K562 (cell line): Measurements from ENCODE around the gene ROBO1. TPM values are rescaled to one million over a fixed set of nuclear protein-coding genes. Genes with fewer than 3 reads are reported as not detected.

Source experiments
- ATAC-seq: fragments of 200-7000 bp; cut with Tn5 transposase; 3 replicates; pipeline ENCODE4 v1.9.1; 2020; ENCODE audit warnings: moderate library complexity
- BruUV-seq: library from RNA; stranded (reverse); fragments of 400-500 nt; replicated peaks from 2 replicates; lab custom pipeline; 2021; lab: Mats Ljungman, UMichigan
- CTCF ChIA-PET: fragments of 300-600 bp; formaldehyde crosslinking; extraction: SDS; loops from one replicate; lab custom pipeline; 2021; ENCODE audit warnings: low intra/inter-chr PET ratio; lab: Yijun Ruan, JAX
- POLR2A ChIA-PET: fragments of 300-600, 350-650 bp; sonication (Branson Sonifier 250); formaldehyde crosslinking; extraction: SDS; loops from one replicate; lab custom pipeline; 2021; ENCODE audit warnings: antibody characterized with exemption, inconsistent platforms; lab: Yijun Ruan, JAX
- DNase-seq, 4 experiments: peaks; one replicate each; pipeline versions ENCODE4 v3.0.0 to v3.0.0-alpha.2; 2011 to 2018; ENCODE audit warnings: low spot score in 3 of 4, mixed read lengths in 3 of 4; ENCODE audit errors: extremely low read depth in 1 of 4
- FAIRE-seq: peaks from 2 replicates; lab custom pipeline; 2011; peaks lifted over from hg19 to GRCh38; lab: Jason Lieb, UNC
- H2AFZ ChIP-seq: 2 replicates; pipeline ENCODE4 v1.6.0; 2011; ENCODE audit warnings: low read depth, low read length, control low read depth, inconsistent platforms
- H3K27ac ChIP-seq: fragments of 200-600 bp; 3 replicates; pipeline ENCODE4 v1.8.0; 2011; ENCODE audit warnings: low read depth, mild to moderate bottlenecking, control low read depth, inconsistent platforms, low read length, moderate library complexity, mixed read lengths; ENCODE audit errors: extremely low read depth
- H3K27me3 ChIP-seq, 2 experiments: fragments of 300-600 bp in 1 of 2; 2 replicates in 1 of 2; 3 replicates in 1 of 2; pipeline versions ENCODE4 v1.6.0 to v1.8.0; 2011; ENCODE audit warnings: inconsistent platforms in 2 of 2, low read length in 2 of 2, mild to moderate bottlenecking in 1 of 2, mixed read lengths in 1 of 2, moderate library complexity in 1 of 2; ENCODE audit not compliant: control insufficient read depth in 2 of 2, insufficient read depth in 2 of 2
- H3K36me3 ChIP-seq: fragments of 300-600 bp; 3 replicates; pipeline ENCODE4 v1.8.0; 2011; ENCODE audit warnings: mild to moderate bottlenecking, low read length, inconsistent platforms; ENCODE audit not compliant: control insufficient read depth, insufficient read depth
- H3K4me1 ChIP-seq, 2 experiments: fragments of 200-600 bp in 1 of 2; replicated peaks in 1 of 2; 2 replicates in 1 of 2; 3 replicates in 1 of 2; pipeline versions ENCODE4 v1.5.1 to v1.8.0; 2011; ENCODE audit warnings: inconsistent platforms in 2 of 2, low read length in 2 of 2, mild to moderate bottlenecking in 1 of 2, mixed read lengths in 1 of 2, moderate library complexity in 1 of 2; ENCODE audit not compliant: control insufficient read depth in 2 of 2, insufficient read depth in 2 of 2
- H3K4me2 ChIP-seq: 2 replicates; pipeline ENCODE4 v1.6.1; 2011; ENCODE audit warnings: low read length, control low read depth, inconsistent platforms, mixed read lengths; ENCODE audit not compliant: insufficient read depth
- H3K4me3 ChIP-seq: fragments of 200-600 bp; sonication (generic), shearing (Covaris generic); 2 replicates; pipeline ENCODE4 v1.5.1; 2016; ENCODE audit warnings: control low read depth, inconsistent platforms
- H3K79me2 ChIP-seq: fragments of 200-600 bp; 3 replicates; pipeline ENCODE4 v1.8.0; 2011; ENCODE audit warnings: low read length, inconsistent platforms; ENCODE audit not compliant: control insufficient read depth, insufficient read depth
- H3K9ac ChIP-seq, 2 experiments: 2 replicates each; pipeline versions ENCODE4 v1.6.0 to v1.6.1; 2011; ENCODE audit warnings: low read depth in 2 of 2, low read length in 2 of 2, control low read depth in 1 of 2, inconsistent platforms in 1 of 2, mild to moderate bottlenecking in 1 of 2, mixed read lengths in 1 of 2; ENCODE audit not compliant: insufficient read depth in 1 of 2
- H3K9me1 ChIP-seq: one replicate; pipeline ENCODE4 v1.6.0; 2011; ENCODE audit warnings: inconsistent platforms, mild to moderate bottlenecking, low read length, moderate library complexity; ENCODE audit not compliant: control insufficient read depth, insufficient read depth
- H3K9me3 ChIP-seq: replicated peaks from 2 replicates; pipeline ENCODE4 v1.5.1; 2011; ENCODE audit warnings: low read depth, low read length, inconsistent platforms; ENCODE audit not compliant: control insufficient read depth, insufficient read depth
- H4K20me1 ChIP-seq: replicated peaks from 2 replicates; pipeline ENCODE4 v1.6.1; 2011; ENCODE audit warnings: low read length, inconsistent platforms, mixed read lengths; ENCODE audit not compliant: control insufficient read depth, insufficient read depth
- CREB3 ChIP-seq: fragments of 450-650 bp; conservative IDR thresholded peaks from 2 replicates; pipeline ENCODE4 v1.6.1; 2016; ENCODE audit warnings: missing genetic modification characterization, low read depth, mild to moderate bottlenecking, missing compliant biosample characterization, moderate library complexity
- ELF2 ChIP-seq: fragments of 250-450 bp; sonication (Bioruptor Pico); IDR thresholded peaks from 2 replicates; pipeline ENCODE4 v1.5.0; 2021; ENCODE audit warnings: mild to moderate bottlenecking
- EWSR1 ChIP-seq: fragments of 450-650 bp; IDR thresholded peaks from 2 replicates; pipeline ENCODE4 v1.6.1; 2018; ENCODE audit warnings: borderline replicate concordance, mild to moderate bottlenecking, low read depth, moderate library complexity; ENCODE audit not compliant: partially characterized antibody
- FOXJ2 ChIP-seq: fragments of 200-800 bp; sonication (Bioruptor generic); IDR thresholded peaks from 2 replicates; pipeline ENCODE4 v1.6.1; 2016; ENCODE audit warnings: missing genetic modification characterization, missing compliant biosample characterization
- HNRNPUL1 ChIP-seq: fragments of 200-400 bp; formaldehyde crosslinking; IDR thresholded peaks from 2 replicates; pipeline ENCODE4 v1.6.1; 2017; ENCODE audit warnings: low read length
- KLF1 ChIP-seq: fragments of 450-650 bp; IDR thresholded peaks from 2 replicates; pipeline ENCODE4 v1.6.1; 2016; ENCODE audit warnings: missing genetic modification characterization, missing compliant biosample characterization
- MXI1 ChIP-seq: IDR thresholded peaks from 2 replicates; pipeline ENCODE4 v1.6.1; 2011; ENCODE audit warnings: low read depth, mild to moderate bottlenecking, improper control_type of control experiment, low read length
- PATZ1 ChIP-seq: fragments of 250-450 bp; sonication (Bioruptor Pico); IDR thresholded peaks from 2 replicates; pipeline ENCODE4 v1.5.0; 2020; ENCODE audit warnings: mild to moderate bottlenecking, borderline replicate concordance
- POLR2AphosphoS5 ChIP-seq: IDR thresholded peaks from 2 replicates; pipeline ENCODE4 v1.6.1; 2011; ENCODE audit warnings: mild to moderate bottlenecking, low read depth, low read length, moderate library complexity; ENCODE audit not compliant: control insufficient read depth, insufficient read depth
- POLR3G ChIP-seq: IDR thresholded peaks from 2 replicates; pipeline ENCODE4 v1.6.1; 2011; ENCODE audit not compliant: insufficient read length, insufficient replicate concordance; ENCODE audit errors: extremely low read depth
- RB1 ChIP-seq: fragments of 450-650 bp; IDR thresholded peaks from 2 replicates; pipeline ENCODE4 v1.6.1; 2017; ENCODE audit warnings: low read depth, mild to moderate bottlenecking
- SRSF1 ChIP-seq: fragments of 200-400 bp; formaldehyde crosslinking; IDR thresholded peaks from 2 replicates; pipeline ENCODE4 v1.6.1; 2017; ENCODE audit warnings: mild to moderate bottlenecking, low read depth, low read length, moderate library complexity
- ZNF324 ChIP-seq: fragments of 250-450 bp; sonication (Bioruptor Pico); IDR thresholded peaks from 2 replicates; pipeline ENCODE4 v1.4.0; 2020; ENCODE audit warnings: mild to moderate bottlenecking
- WGBS: fragments of 100-300 bp; shearing (Covaris generic); methylation state at CpG from one replicate; pipeline ENCODE4 v1.1.6; 2016; ENCODE audit warnings: low coverage, mixed read lengths; ENCODE audit not compliant: insufficient coverage; ENCODE audit errors: missing lambda C conversion rate; 5-methylcytosine and 5-hydroxymethylcytosine counted together
- in situ Hi-C: fragments of 300-500 bp; cut with MboI; formaldehyde crosslinking; loops from 4 replicates; pipeline ENCODE4 v1.15.0; 2018; ENCODE audit warnings: inconsistent platforms, mixed read lengths
- intact Hi-C: fragments of 100-400 bp; cut with micrococcal nuclease; formaldehyde crosslinking; loops from 2 replicates; pipeline ENCODE4 v1.14.2; 2022
- polyA plus RNA-seq, 8 experiments: library from polyadenylated mRNA; depleted of rRNA in 4 of 8; stranded (reverse) in 5 of 8; unstranded in 3 of 8; fragments of >200 nt; fragmentation: Nextera tagmentation in 2 of 8; fragmentation: Illumina TruSeq in 1 of 8; extraction: Ambion mirVana in 2 of 8; extraction: Trizol in 1 of 8; gene quantifications; 2 replicates each; pipeline versions ENCODE4 v1.2.1 to v1.2.3, GENCODE V29; 2011 to 2014; ENCODE audit warnings: inconsistent platforms in 1 of 8, missing spikeins in 1 of 8
- total RNA-seq, 7 experiments: library from RNA; depleted of rRNA in 6 of 7; stranded (reverse); fragments of >200 nt in 6 of 7; fragmentation: Illumina TruSeq in 2 of 7; extraction: Trizol in 2 of 7; gene quantifications; 2 replicates each; pipeline versions ENCODE4 v1.2.1 to v1.2.3, GENCODE V29; 2011 to 2021; ENCODE audit warnings: low replicate concordance in 1 of 7

The ROBO1 gene
- total and polyA plus RNA-seq, 9 of the 15 experiments (the other 6 are each of a cell fraction or from before 2014, with no cell fraction given), result 0.01 to 0.53 (median 0.17) TPM; not detected in 5

GRCh38 chr3:79125313-79125984 lies 642.3 kb downstream of the ROBO1 start:
- ChIA-PET CTCF (no interaction called here), POLR2A (no interaction called here)
- ATAC-seq (no peak), FAIRE-seq (no peak), DNase-seq (no peak)
- no peak overlapping the region for H3K27ac ChIP-seq
- in situ Hi-C loops (no loop called here), intact Hi-C loops (no loop called here)
- no peaks in the 10 kb centered on the region for H3K27me3 ChIP-seq
- no peaks in the 10 kb centered on the region; the same call in 1 of the 2 replicates for H3K9me3 ChIP-seq
- H2AFZ ChIP-seq, result no peak overlapping the region
- no peak for TF ChIP-seq POLR2AphosphoS5
- no peak for TF ChIP-seq ZNF324
- no peak for TF ChIP-seq FOXJ2 (tag)
- BruUV-seq, result no TSS peak
- H3K4me3 ChIP-seq, result no peak overlapping the region
- no peak overlapping the region for H3K9ac ChIP-seq
- 0% methylated on average over 10 of the region's 16 CpGs for WGBS
- no peaks in the 10 kb centered on the region for H4K20me1 ChIP-seq
- H3K4me2 ChIP-seq, result no peak overlapping the region
- no peaks in the 10 kb centered on the region for H3K36me3 ChIP-seq
- H3K79me2 ChIP-seq, result no peaks in the 10 kb centered on the region
- H3K4me1 ChIP-seq, result no peaks in the 10 kb centered on the region
- H3K9me1 ChIP-seq, result no peaks in the 10 kb centered on the region

GRCh38 chr3:79115458-79115857 lies 652.3 kb downstream of the ROBO1 start:
- no peak overlapping the region for H3K4me3 ChIP-seq
- H3K27ac ChIP-seq, result no peak overlapping the region
- ATAC-seq (no peak), FAIRE-seq (no peak), DNase-seq (no peak)
- in situ Hi-C loops (no loop called here), intact Hi-C loops (no loop called here)
- WGBS, result 0% methylated on average over 4 of the region's 4 CpGs
- no peaks in the 10 kb centered on the region for H3K9me1 ChIP-seq
- H3K4me2 ChIP-seq, result no peak overlapping the region
- no peaks in the 10 kb centered on the region for H4K20me1 ChIP-seq
- H2AFZ ChIP-seq, result no peak overlapping the region
- no peaks in the 10 kb centered on the region for H3K9me3 ChIP-seq
- ChIA-PET CTCF (no interaction called here), POLR2A (no interaction called here)
- H3K4me1 ChIP-seq, result no peaks in the 10 kb centered on the region
- no peaks in the 10 kb centered on the region for H3K36me3 ChIP-seq
- H3K27me3 ChIP-seq, result no peaks in the 10 kb centered on the region
- BruUV-seq, result no TSS peak
- no peak overlapping the region for H3K9ac ChIP-seq
- H3K79me2 ChIP-seq, result no peaks in the 10 kb centered on the region
- no peak for TF ChIP-seq CREB3 (tag)
- no peak for TF ChIP-seq HNRNPUL1
- TF ChIP-seq PATZ1, result no peak
- TF ChIP-seq EWSR1, result no peak
- no peak for TF ChIP-seq MXI1
- no peak for TF ChIP-seq SRSF1
- no peak for TF ChIP-seq POLR3G
- TF ChIP-seq KLF1 (tag), result no peak
- no peak for TF ChIP-seq RB1
- TF ChIP-seq ELF2 (CRISPR knock-in tag), result no peak
